ENCODE data around the gene XRRA1. TPM values are rescaled to one million over a fixed set of nuclear protein-coding genes. Genes with fewer than 3 reads are reported as not detected.
"Not testable (repeated sequence)": the region's sequence is repeated elsewhere in the genome, so short reads cannot be mapped to it uniquely, and the experiment has no call there.

The XRRA1 gene
- total RNA-seq, 1 donor from 2014 or later, result 12.3 TPM

GRCh38 chr11:74895340-74896116 is 53.4 kb downstream of the XRRA1 start:
- DNase-seq, result no peak

- DNase-seq, result not testable (repeated sequence)
These were observed 55.9 kb downstream of the XRRA1 start for GRCh38 chr11:74893015-74893414.

DNA sequence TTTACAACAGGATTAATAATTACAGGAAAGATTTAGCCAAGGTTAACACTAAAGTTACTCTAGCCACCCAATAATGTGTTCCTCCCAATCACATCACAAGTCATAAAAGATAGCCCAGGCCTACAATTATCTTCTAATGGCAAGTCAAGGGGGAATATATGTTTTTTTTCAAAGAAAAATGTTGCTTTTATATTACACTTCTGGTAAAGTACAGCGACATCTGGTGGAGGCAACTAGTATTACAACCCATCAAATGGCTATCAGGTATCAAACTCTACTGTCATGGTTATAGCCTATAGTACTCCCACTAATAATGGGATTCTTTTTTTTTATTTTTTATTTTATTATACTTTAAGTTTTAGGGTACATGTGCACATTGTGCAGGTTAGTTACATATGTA is 71.8 kb downstream of the XRRA1 start:
- no peak for DNase-seq

DNA sequence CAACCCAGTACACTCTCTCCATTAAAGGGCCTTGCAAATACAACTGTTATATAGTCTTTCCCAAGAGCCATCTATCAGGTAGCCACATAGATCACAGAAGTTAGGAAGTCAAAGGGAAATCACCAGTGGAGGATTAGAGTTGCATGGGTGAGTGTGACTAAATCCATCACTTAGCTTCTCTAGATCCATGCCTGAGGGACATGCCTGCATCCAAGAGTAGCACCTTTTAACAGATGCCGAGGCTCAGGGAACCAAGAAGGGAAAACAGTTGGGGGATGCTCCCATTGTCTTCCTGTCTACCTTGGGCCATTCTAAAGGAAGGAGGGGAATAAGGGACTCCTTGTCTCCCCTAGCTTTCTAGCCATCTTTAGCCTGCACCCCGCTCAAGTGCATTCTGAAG is 77.9 kb downstream of the XRRA1 start:
- no peak for DNase-seq

DNA sequence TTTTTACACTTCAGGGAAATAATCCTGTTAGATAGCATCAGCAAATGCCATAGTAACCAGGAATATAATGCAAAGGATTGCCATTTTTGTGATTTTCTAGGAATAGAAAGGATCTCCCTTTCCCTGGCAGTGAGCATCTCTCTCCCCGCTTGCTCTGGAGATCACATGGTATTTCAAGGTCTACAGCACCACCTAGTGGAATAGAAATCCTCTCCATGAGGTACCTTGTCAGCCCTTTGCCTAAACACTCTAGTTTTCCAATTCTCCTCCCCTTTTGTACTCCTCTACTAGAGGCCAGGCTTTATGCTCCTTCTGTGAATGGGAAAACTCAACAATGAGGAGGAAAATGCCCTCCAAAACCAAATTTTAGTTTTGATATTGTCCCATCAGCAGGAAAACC is 78.4 kb downstream of the XRRA1 start:
- DNase-seq, result no peak

GRCh38 chr11:74866557-74866956 is 82.3 kb downstream of the XRRA1 start:
- no peak for DNase-seq

- DNase-seq, result no peak
These were observed 85.5 kb downstream of the XRRA1 start for GRCh38 chr11:74863410-74863809.

DNA sequence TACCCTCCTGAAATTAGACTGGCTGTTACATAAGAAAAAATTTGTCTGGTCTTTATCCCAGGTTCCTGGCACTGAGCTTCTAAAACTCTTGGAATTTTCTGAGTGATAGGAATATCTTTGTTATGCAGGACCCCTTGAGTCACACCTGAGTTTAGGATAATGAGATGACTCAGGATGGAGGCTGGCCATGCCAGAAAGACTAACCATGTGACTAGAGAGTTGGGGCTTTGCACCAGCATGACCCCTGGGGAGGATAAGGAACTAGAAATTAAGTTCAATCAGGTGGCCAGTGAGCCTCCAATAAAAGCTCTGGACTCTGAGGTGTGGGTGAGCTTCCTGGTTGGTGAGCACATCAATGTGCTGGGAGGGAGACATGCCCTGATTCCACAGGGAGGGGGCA is 88.1 kb downstream of the XRRA1 start:
- no peak for DNase-seq

GRCh38 chr11:74853223-74853622 is 95.7 kb downstream of the XRRA1 start:
- no peak for DNase-seq

DNA sequence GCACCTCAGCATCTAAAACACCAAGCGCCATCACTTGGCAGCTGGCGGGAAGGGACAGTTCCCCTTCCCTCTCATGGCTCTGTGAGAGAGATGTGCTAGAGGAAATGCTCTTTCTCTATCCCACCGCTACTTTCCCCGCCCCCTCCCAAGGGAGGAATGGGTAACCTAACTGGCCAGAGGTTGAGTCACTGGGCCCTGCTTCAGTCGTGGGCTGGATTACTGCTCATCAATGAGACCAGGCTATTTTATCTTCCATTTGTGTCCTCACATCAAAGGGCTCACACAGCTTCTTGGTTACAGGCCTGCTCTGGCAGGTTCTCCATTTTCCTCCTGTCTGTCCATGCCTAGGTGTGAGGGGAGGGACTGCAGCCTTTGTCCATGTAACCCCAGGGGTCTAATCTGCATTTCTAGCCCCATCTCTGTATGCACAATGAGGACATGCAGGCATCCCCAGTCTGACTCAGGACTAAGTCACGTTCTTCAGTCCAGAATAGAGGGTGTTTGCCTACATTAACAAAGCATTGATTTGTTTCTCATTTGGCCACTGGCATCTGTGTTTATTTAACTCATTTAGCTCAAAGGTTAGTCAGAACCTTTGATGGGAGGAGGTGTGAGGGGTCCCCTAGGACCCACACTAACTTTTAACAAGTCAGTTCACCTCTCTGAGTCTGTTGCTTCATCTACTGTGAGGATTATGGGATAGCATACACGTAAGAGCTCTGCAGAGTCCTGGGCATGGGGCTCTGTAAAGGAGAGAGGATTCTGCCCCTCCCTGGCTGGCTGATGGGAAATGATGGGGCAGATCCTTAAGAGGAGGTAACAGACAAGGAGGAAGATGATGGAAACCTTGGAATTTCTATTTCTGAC is 99.1 kb downstream of the XRRA1 start:
- no peak for DNase-seq

GRCh38 chr11:74847895-74848294 is 101.0 kb downstream of the XRRA1 start:
- no peak for DNase-seq

GRCh38 chr11:74847395-74847794 is 101.5 kb downstream of the XRRA1 start:
- DNase-seq, result no peak

GRCh38 chr11:74846770-74847169 is 102.1 kb downstream of the XRRA1 start:
- no peak for DNase-seq

DNA sequence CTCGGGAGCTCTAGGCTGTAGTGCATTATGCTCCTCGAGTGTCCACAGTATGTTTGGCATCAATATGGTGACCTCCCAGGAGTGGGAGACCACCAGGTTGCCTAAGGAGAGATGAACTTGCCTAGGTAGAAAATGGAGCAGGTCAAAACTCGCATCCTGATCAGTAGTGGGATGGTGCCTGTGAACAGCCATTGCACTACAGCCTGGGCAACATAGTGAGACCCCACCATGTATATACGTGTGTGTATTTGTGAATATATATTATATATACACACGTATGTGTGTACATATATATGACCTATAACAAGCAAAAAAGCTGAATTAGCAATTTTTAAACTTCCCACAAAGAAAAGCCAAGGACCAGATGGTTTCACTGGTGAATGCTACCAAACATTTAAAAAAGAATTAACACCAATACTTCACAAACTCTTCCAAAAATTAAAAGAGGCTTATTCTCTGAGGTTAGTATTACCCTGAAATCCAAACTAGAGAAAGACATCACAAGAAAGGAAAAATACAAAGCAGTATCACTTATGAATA is 102.8 kb downstream of the XRRA1 start:
- no peak for DNase-seq

DNA sequence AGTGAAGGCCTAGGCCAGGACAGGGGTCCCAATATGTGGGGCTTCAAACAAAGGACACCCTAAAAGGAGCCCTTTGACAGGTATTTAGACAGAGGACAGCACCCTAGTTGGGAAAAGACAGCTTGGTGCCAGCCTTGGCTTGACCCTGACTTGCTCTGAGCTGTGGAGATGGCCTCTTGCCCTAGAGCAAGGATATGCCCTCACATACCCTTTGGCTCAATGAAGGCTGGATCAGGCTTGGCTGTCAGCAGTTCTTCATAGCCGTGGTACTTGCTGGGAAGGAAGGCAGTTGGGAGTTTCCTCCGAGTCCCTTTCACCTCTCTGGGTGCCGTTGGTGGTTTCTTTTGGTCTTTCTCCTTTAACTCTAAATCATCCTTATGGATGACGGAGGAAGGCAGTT is 104.0 kb downstream of the XRRA1 start:
- no peak for DNase-seq

- DNase-seq, result no peak
These were observed 104.8 kb downstream of the XRRA1 start for GRCh38 chr11:74844072-74844471.

- DNase-seq, result no peak
These were observed 105.9 kb downstream of the XRRA1 start for GRCh38 chr11:74842967-74843366.

GRCh38 chr11:74840486-74840885 is 108.4 kb downstream of the XRRA1 start:
- no peak for DNase-seq

- no peak for DNase-seq
These were observed 108.9 kb downstream of the XRRA1 start for GRCh38 chr11:74839971-74840370.

DNA sequence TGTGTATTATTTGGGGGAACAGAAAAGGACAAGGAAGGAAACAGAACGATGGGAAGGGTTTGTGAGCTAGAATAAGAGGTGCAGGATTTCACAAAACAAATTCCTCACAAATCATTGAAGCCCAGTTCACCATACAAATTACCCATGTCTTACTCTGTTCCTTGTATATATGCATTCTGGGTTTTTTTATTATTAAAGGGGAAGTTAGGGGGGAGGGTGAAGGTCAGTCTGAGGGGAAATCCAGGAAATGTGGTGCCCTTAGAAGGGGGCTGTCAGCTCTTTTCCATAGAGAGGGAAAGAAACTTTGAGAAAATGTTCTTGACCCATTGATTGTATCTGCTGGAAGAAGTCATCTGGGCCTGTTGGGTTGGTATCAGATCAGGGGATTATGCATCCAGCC is 109.4 kb downstream of the XRRA1 start:
- DNase-seq, result no peak

DNA sequence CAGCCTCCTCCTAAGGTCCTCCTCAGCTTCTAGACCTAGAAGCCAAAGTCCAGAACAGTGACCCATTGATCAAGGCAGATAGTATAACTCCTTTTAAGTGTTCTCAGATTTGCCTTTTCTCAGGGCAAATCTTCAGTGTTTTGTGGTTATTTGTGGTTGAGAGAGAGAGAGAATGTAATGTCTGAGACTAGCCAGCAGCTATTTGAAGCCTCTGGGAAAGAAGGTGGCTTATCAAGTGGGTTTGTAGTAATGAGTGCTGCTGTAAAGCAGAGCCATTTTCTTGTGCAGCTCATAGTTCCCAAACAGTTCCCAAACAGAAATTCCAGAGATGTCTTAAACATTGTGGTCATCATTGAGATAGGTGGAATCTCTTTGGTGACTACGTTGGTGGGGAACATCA is 110.7 kb downstream of the XRRA1 start:
- no peak for DNase-seq

DNA sequence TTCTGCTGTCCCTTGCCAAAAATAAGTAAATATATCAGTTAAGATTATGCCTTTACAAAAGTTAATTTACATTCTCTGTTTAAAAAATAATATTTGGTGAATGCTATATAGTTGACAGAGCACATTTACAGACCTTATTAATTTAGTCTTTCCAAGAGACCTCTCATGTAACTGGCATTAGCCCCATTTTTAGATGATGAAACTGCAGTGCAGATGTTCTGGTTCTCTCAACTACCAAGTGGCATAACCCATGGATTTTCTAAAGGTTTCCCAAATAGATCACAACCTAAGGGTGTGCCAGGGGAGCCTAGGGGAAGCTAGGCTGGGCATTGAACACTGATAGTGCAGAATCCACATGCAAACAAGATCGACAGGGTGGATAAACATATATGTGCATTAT is 111.7 kb downstream of the XRRA1 start:
- no peak for DNase-seq

DNA sequence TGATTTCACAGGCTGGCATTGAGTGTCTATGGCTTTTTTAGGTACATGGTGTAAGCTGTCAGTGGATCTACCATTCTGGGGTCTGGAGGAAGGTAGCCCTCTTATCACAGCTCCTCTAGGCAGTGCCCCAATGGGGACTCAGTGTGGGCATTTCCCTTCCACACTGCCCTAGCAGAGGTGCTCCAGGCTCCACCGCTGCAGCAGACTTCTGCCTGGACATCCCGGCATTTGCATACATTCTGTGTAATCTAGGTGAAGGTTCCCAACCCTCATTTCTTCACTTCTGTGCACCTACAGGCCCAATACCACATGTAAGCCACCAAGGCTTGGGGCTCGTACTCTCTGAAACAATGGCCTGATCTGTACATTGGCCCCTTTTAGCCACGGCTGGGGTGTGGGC is 122.0 kb downstream of the XRRA1 start:
- DNase-seq, result no peak

All from tongue (tissue), 2 donors.